HG03575 (cell line): Measurements from ENCODE around the gene USF2.
"Not testable (repeated sequence)": the region's sequence is repeated elsewhere in the genome, so short reads cannot be mapped to it uniquely, and the experiment has no call there.

Experiments used
- ATAC-seq: cut with Tn5 transposase; IDR thresholded peaks from one replicate; pipeline ENCODE4 v1.9.1; 2021; ENCODE audit not compliant: unreplicated experiment, insufficient number of reproducible peaks, low FRiP score; ENCODE audit errors: extremely low read depth

The USF2 gene

GRCh38 chr19:35279985-35280821 is 11.4 kb downstream of the USF2 start:
- no peak for ATAC-seq

GRCh38 chr19:35281303-35281702 is 12.5 kb downstream of the USF2 start:
- ATAC-seq, result no peak

- no peak for ATAC-seq
These were observed 15.7 kb downstream of the USF2 start for GRCh38 chr19:35284153-35285094.

GRCh38 chr19:35285095-35285449 is 16.3 kb downstream of the USF2 start:
- ATAC-seq, result no peak

GRCh38 chr19:35285465-35285864 is 16.7 kb downstream of the USF2 start:
- ATAC-seq, result not testable (repeated sequence)

- ATAC-seq, result not testable (repeated sequence)
These were observed 17.3 kb downstream of the USF2 start for GRCh38 chr19:35286101-35286500.

GRCh38 chr19:35287713-35288112 is 19.0 kb downstream of the USF2 start:
- ATAC-seq, result no peak

- no peak for ATAC-seq
These were observed 19.6 kb downstream of the USF2 start for GRCh38 chr19:35288331-35288730.

- ATAC-seq, result no peak
These were observed 20.1 kb downstream of the USF2 start for GRCh38 chr19:35288906-35289305.

GRCh38 chr19:35290381-35291127 is 21.8 kb downstream of the USF2 start:
- ATAC-seq, result no peak

GRCh38 chr19:35291259-35291658 is 22.5 kb downstream of the USF2 start:
- ATAC-seq, result no peak

- ATAC-seq, result no peak
These were observed 23.2 kb downstream of the USF2 start, which contains the start of gene MAG for GRCh38 chr19:35291916-35292315. Gene MAG (plus strand): TSS chr19:35292161. CDS start chr19:35295409, 3,248 bp downstream.

GRCh38 chr19:35292421-35293362 is 23.9 kb downstream of the USF2 start:
- no peak for ATAC-seq

GRCh38 chr19:35293363-35293739 is 24.6 kb downstream of the USF2 start:
- no peak for ATAC-seq

GRCh38 chr19:35293808-35294207 is 25.0 kb downstream of the USF2 start:
- no peak for ATAC-seq

GRCh38 chr19:35294328-35294727 is 25.6 kb downstream of the USF2 start:
- ATAC-seq, result no peak

GRCh38 chr19:35294859-35295791 is 26.4 kb downstream of the USF2 start:
- ATAC-seq, result no peak
